Measurements from ENCODE around the gene ACSL6.
A peak's percentile ranks its signal among the peaks of the same experiment; 100 is the strongest.

ACSL6 gene

GRCh38 chr5:131990716-131991115, 20.7 kb downstream of the ACSL6 start:
- Histone ChIP-seq H3K4me1 (ENCODE audit: control insufficient read depth, insufficient read depth, low read length) (no peaks in the 10 kb centered on the region), H3K9ac (ENCODE audit: low read length) (no peak overlapping the region), H3K27ac (ENCODE audit: low read depth, low read length) (no peak overlapping the region), H3K27me3 (ENCODE audit: control insufficient read depth, insufficient read depth, low read length) (no peaks in the 10 kb centered on the region), H3K36me3 (ENCODE audit: control insufficient read depth, insufficient read depth, low read length) (no peaks in the 10 kb centered on the region), H3K4me3 (ENCODE audit: low read length) (no peak overlapping the region)

GRCh38 chr5:131988601-131989000, 22.9 kb downstream of the ACSL6 start:
- Histone ChIP-seq H3K27ac (ENCODE audit: low read depth, low read length) (no peak overlapping the region), H3K36me3 (ENCODE audit: control insufficient read depth, insufficient read depth, low read length) (no peaks in the 10 kb centered on the region), H3K9ac (ENCODE audit: low read length) (no peak overlapping the region), H3K27me3 (ENCODE audit: control insufficient read depth, insufficient read depth, low read length) (no peaks in the 10 kb centered on the region), H3K4me1 (ENCODE audit: control insufficient read depth, insufficient read depth, low read length) (peaks cover 2% of the 10 kb centered on the region), H3K4me3 (ENCODE audit: low read length) (no peak overlapping the region)

GRCh38 chr5:131987251-131987650, 24.2 kb downstream of the ACSL6 start:
- H3K36me3 ChIP-seq (ENCODE audit: control insufficient read depth, insufficient read depth, low read length) = no peaks in the 10 kb centered on the region
- H3K4me3 ChIP-seq (ENCODE audit: low read length) = no peak overlapping the region
- H3K4me1 ChIP-seq (ENCODE audit: control insufficient read depth, insufficient read depth, low read length) = peaks cover 3% of the 10 kb centered on the region
- no peak overlapping the region for H3K27ac ChIP-seq (ENCODE audit: low read depth, low read length)
- H3K9ac ChIP-seq (ENCODE audit: low read length) = no peak overlapping the region
- no peaks in the 10 kb centered on the region for H3K27me3 ChIP-seq (ENCODE audit: control insufficient read depth, insufficient read depth, low read length)

- no peak overlapping the region for H3K9ac ChIP-seq (ENCODE audit: low read length)
- no peak overlapping the region for H3K4me3 ChIP-seq (ENCODE audit: low read length)
- peaks cover 3% of the 10 kb centered on the region for H3K4me1 ChIP-seq (ENCODE audit: control insufficient read depth, insufficient read depth, low read length)
- H3K36me3 ChIP-seq (ENCODE audit: control insufficient read depth, insufficient read depth, low read length) = no peaks in the 10 kb centered on the region
- H3K27ac ChIP-seq (ENCODE audit: low read depth, low read length) = no peak overlapping the region
- H3K27me3 ChIP-seq (ENCODE audit: control insufficient read depth, insufficient read depth, low read length) = no peaks in the 10 kb centered on the region
Observed at GRCh38 chr5:131986161-131986912, 25.1 kb downstream of the ACSL6 start.

GRCh38 chr5:131984956-131985665, 26.3 kb downstream of the ACSL6 start:
- Histone ChIP-seq H3K36me3 (ENCODE audit: control insufficient read depth, insufficient read depth, low read length) (no peaks in the 10 kb centered on the region), H3K27me3 (ENCODE audit: control insufficient read depth, insufficient read depth, low read length) (no peaks in the 10 kb centered on the region), H3K4me3 (ENCODE audit: low read length) (no peak overlapping the region), H3K27ac (ENCODE audit: low read depth, low read length) (no peak overlapping the region), H3K9ac (ENCODE audit: low read length) (no peak overlapping the region), H3K4me1 (ENCODE audit: control insufficient read depth, insufficient read depth, low read length) (peaks cover 3% of the 10 kb centered on the region)

- Histone ChIP-seq H3K4me1 (ENCODE audit: control insufficient read depth, insufficient read depth, low read length) (peaks cover 3% of the 10 kb centered on the region), H3K27me3 (ENCODE audit: control insufficient read depth, insufficient read depth, low read length) (no peaks in the 10 kb centered on the region), H3K9ac (ENCODE audit: low read length) (no peak overlapping the region), H3K27ac (ENCODE audit: low read depth, low read length) (peak overlapping the region; percentile 51), H3K4me3 (ENCODE audit: low read length) (no peak overlapping the region), H3K36me3 (ENCODE audit: control insufficient read depth, insufficient read depth, low read length) (no peaks in the 10 kb centered on the region)
Observed at GRCh38 chr5:131983244-131983771, 28.1 kb downstream of the ACSL6 start.

GRCh38 chr5:131981516-131981915, 29.9 kb downstream of the ACSL6 start:
- H3K4me3 ChIP-seq (ENCODE audit: low read length) = no peak overlapping the region
- no peaks in the 10 kb centered on the region for H3K36me3 ChIP-seq (ENCODE audit: control insufficient read depth, insufficient read depth, low read length)
- H3K27me3 ChIP-seq (ENCODE audit: control insufficient read depth, insufficient read depth, low read length) = no peaks in the 10 kb centered on the region
- peaks cover 3% of the 10 kb centered on the region for H3K4me1 ChIP-seq (ENCODE audit: control insufficient read depth, insufficient read depth, low read length)
- H3K9ac ChIP-seq (ENCODE audit: low read length) = no peak overlapping the region
- H3K27ac ChIP-seq (ENCODE audit: low read depth, low read length) = no peak overlapping the region

- peaks cover 3% of the 10 kb centered on the region for H3K4me1 ChIP-seq (ENCODE audit: control insufficient read depth, insufficient read depth, low read length)
- H3K27me3 ChIP-seq (ENCODE audit: control insufficient read depth, insufficient read depth, low read length) = no peaks in the 10 kb centered on the region
- H3K4me3 ChIP-seq (ENCODE audit: low read length) = no peak overlapping the region
- no peak overlapping the region for H3K9ac ChIP-seq (ENCODE audit: low read length)
- H3K27ac ChIP-seq (ENCODE audit: low read depth, low read length) = no peak overlapping the region
- no peaks in the 10 kb centered on the region for H3K36me3 ChIP-seq (ENCODE audit: control insufficient read depth, insufficient read depth, low read length)
Observed at GRCh38 chr5:131980696-131981095, 30.8 kb downstream of the ACSL6 start.

GRCh38 chr5:131979816-131980215, 31.6 kb downstream of the ACSL6 start:
- H3K27me3 ChIP-seq (ENCODE audit: control insufficient read depth, insufficient read depth, low read length) = no peaks in the 10 kb centered on the region
- H3K4me1 ChIP-seq (ENCODE audit: control insufficient read depth, insufficient read depth, low read length) = peaks cover 3% of the 10 kb centered on the region
- H3K9ac ChIP-seq (ENCODE audit: low read length) = no peak overlapping the region
- no peak overlapping the region for H3K4me3 ChIP-seq (ENCODE audit: low read length)
- no peaks in the 10 kb centered on the region for H3K36me3 ChIP-seq (ENCODE audit: control insufficient read depth, insufficient read depth, low read length)
- no peak overlapping the region for H3K27ac ChIP-seq (ENCODE audit: low read depth, low read length)

GRCh38 chr5:131977212-131977604, 34.2 kb downstream of the ACSL6 start:
- H3K4me3 ChIP-seq (ENCODE audit: low read length) = no peak overlapping the region
- H3K36me3 ChIP-seq (ENCODE audit: control insufficient read depth, insufficient read depth, low read length) = no peaks in the 10 kb centered on the region
- H3K9ac ChIP-seq (ENCODE audit: low read length) = no peak overlapping the region
- H3K27me3 ChIP-seq (ENCODE audit: control insufficient read depth, insufficient read depth, low read length) = no peaks in the 10 kb centered on the region
- H3K27ac ChIP-seq (ENCODE audit: low read depth, low read length) = no peak overlapping the region
- H3K4me1 ChIP-seq (ENCODE audit: control insufficient read depth, insufficient read depth, low read length) = no peaks in the 10 kb centered on the region

GRCh38 chr5:131976414-131977211, 34.8 kb downstream of the ACSL6 start:
- no peak overlapping the region for H3K27ac ChIP-seq (ENCODE audit: low read depth, low read length)
- H3K36me3 ChIP-seq (ENCODE audit: control insufficient read depth, insufficient read depth, low read length) = no peaks in the 10 kb centered on the region
- H3K4me1 ChIP-seq (ENCODE audit: control insufficient read depth, insufficient read depth, low read length) = no peaks in the 10 kb centered on the region
- no peaks in the 10 kb centered on the region for H3K27me3 ChIP-seq (ENCODE audit: control insufficient read depth, insufficient read depth, low read length)
- H3K4me3 ChIP-seq (ENCODE audit: low read length) = no peak overlapping the region
- H3K9ac ChIP-seq (ENCODE audit: low read length) = no peak overlapping the region

GRCh38 chr5:131974956-131975726, 36.3 kb downstream of the ACSL6 start:
- Histone ChIP-seq H3K27me3 (ENCODE audit: control insufficient read depth, insufficient read depth, low read length) (no peaks in the 10 kb centered on the region), H3K9ac (ENCODE audit: low read length) (no peak overlapping the region), H3K4me1 (ENCODE audit: control insufficient read depth, insufficient read depth, low read length) (no peaks in the 10 kb centered on the region), H3K36me3 (ENCODE audit: control insufficient read depth, insufficient read depth, low read length) (no peaks in the 10 kb centered on the region), H3K4me3 (ENCODE audit: low read length) (peak overlapping the region; percentile 37), H3K27ac (ENCODE audit: low read depth, low read length) (no peak overlapping the region)

Data from rectal smooth muscle tissue (tissue), 1 donor.